ENCODE data around the gene HEY2. TPM values are rescaled to one million over a fixed set of nuclear protein-coding genes. Genes with fewer than 3 reads are reported as not detected.

HEY2 gene
- total and polyA plus RNA-seq, 10 of the 15 experiments (the other 5 are each of a cell fraction or from before 2014, with no cell fraction given), result 0.01 to 0.32 (median 0.08) TPM; not detected in 4

- TF ChIP-seq CEBPZ (IDR thresholded peaks at IDR 0.05; ENCODE audit: low read depth, low read length) (no peak), ZNF24 (IDR thresholded peaks at IDR 0.05) (no peak)
Observed at GRCh38 chr6:125722886-125723285, 26.5 kb upstream of the HEY2 start (continued).

DNA sequence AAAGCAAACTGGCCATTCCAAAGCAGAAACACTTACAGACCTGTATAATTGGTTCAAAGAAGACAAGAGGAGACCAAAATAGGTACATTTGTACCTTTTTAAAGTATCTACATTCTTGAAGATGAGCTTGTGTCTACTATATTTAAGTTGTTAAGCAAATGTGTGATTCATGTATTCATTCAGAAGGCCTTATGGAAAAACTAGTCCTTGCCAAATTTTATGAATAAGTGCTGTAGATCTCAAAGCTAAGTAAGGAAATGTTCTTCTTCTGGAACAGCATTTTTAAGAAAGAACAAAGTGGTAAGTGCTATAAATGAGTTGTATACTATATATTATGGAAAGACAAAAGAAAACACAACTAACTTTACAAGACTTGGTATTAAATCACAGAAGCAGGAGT lies 22.2 kb upstream of the HEY2 start:
- no TSS peak for BruUV-seq (replicated peaks)
- no peak for ATAC-seq
- POLR2A ChIA-PET, result no interaction called here
- no peak overlapping the region for H3K27ac ChIP-seq (ENCODE audit: control insufficient read depth, insufficient read depth)
- no peaks in the 10 kb centered on the region for H3K4me1 ChIP-seq (ENCODE audit: control insufficient read depth, insufficient read depth, low read length)
- no peaks in the 10 kb centered on the region for H4K20me1 ChIP-seq (ENCODE audit: control insufficient read depth, insufficient read depth)
- intact Hi-C loops (cut with micrococcal nuclease; ENCODE audit: unreplicated experiment) (no loop called here), in situ Hi-C loops (cut with MboI) (no loop called here)
- peaks cover 2 to 8% of the 10 kb centered on the region in 2 experiments; a peak in 2 of 4 replicates for H3K27me3 ChIP-seq (replicated peaks in 1 of 2; ENCODE audit: control insufficient read depth in 2 of 2, insufficient read depth in 2 of 2, low read length in 1 of 2)
- RAD21 ChIA-PET (ENCODE audit: unreplicated experiment), result no interaction called here
- H3K36me3 ChIP-seq (ENCODE audit: control insufficient read depth in 2 of 2, insufficient read depth in 2 of 2, low read length in 1 of 2), result no peaks in the 10 kb centered on the region
- H3K79me2 ChIP-seq (ENCODE audit: control insufficient read depth, insufficient read depth, low read length), result no peaks in the 10 kb centered on the region
- CTCF ChIA-PET, result no interaction called here
- H3K4me2 ChIP-seq (ENCODE audit: control insufficient read depth, insufficient read depth), result no peak overlapping the region
- FAIRE-seq, result no peak
- H2AFZ ChIP-seq (ENCODE audit: control insufficient read depth, low read depth, low read length), result no peak overlapping the region
- H3K9me3 ChIP-seq (replicated peaks; ENCODE audit: control insufficient read depth, insufficient read depth, low read length), result no peaks in the 10 kb centered on the region
- DNase-seq (ENCODE audit: low read depth, low spot score), result no peak
- no peak overlapping the region for H3K9ac ChIP-seq (ENCODE audit: control insufficient read depth, insufficient read depth, low read length)
- no peak overlapping the region for H3K4me3 ChIP-seq
- SMC1A ChIA-PET (ENCODE audit: uncharacterized antibody, unreplicated experiment), result interaction anchor here (1.0 kb wide), 1 partner anchor 8 kb away, joined by 3 read pairs; no protein-coding TSS in a partner anchor
- TF ChIP-seq PAX8 (IDR thresholded peaks at IDR 0.05) (no peak), EP300 (IDR thresholded peaks at IDR 0.05; ENCODE audit: borderline replicate concordance in 1 of 2, control insufficient read depth in 1 of 2, low read depth in 2 of 2, low read length in 2 of 2) (no peak), SPI1 (IDR thresholded peaks at IDR 0.05; ENCODE audit: borderline replicate concordance, insufficient read depth, low read depth, low read length) (no peak), STAT1 (conservative IDR thresholded peaks at IDR 0.05) (no peak), TCF7 (IDR thresholded peaks at IDR 0.05; ENCODE audit: borderline replicate concordance) (no peak), NR2C2 (IDR thresholded peaks at IDR 0.05; ENCODE audit: borderline replicate concordance, control insufficient read depth, insufficient read length, low read depth) (no peak), HCFC1 (IDR thresholded peaks at IDR 0.05; ENCODE audit: low read length) (no peak), WRNIP1 (IDR thresholded peaks at IDR 0.05; ENCODE audit: borderline replicate concordance, low read depth, low read length) (no peak), ZNF274 (IDR thresholded peaks at IDR 0.05; ENCODE audit: insufficient read depth, insufficient read length) (no peak)
- TF ChIP-seq, protein P1, sequence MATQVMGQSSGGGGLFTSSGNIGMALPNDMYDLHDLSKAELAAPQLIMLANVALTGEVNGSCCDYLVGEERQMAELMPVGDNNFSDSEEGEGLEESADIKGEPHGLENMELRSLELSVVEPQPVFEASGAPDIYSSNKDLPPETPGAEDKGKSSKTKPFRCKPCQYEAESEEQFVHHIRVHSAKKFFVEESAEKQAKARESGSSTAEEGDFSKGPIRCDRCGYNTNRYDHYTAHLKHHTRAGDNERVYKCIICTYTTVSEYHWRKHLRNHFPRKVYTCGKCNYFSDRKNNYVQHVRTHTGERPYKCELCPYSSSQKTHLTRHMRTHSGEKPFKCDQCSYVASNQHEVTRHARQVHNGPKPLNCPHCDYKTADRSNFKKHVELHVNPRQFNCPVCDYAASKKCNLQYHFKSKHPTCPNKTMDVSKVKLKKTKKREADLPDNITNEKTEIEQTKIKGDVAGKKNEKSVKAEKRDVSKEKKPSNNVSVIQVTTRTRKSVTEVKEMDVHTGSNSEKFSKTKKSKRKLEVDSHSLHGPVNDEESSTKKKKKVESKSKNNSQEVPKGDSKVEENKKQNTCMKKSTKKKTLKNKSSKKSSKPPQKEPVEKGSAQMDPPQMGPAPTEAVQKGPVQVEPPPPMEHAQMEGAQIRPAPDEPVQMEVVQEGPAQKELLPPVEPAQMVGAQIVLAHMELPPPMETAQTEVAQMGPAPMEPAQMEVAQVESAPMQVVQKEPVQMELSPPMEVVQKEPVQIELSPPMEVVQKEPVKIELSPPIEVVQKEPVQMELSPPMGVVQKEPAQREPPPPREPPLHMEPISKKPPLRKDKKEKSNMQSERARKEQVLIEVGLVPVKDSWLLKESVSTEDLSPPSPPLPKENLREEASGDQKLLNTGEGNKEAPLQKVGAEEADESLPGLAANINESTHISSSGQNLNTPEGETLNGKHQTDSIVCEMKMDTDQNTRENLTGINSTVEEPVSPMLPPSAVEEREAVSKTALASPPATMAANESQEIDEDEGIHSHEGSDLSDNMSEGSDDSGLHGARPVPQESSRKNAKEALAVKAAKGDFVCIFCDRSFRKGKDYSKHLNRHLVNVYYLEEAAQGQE (IDR thresholded peaks at IDR 0.05; ENCODE audit: low read depth, low read length), result no peak
- TF ChIP-seq, protein P2, sequence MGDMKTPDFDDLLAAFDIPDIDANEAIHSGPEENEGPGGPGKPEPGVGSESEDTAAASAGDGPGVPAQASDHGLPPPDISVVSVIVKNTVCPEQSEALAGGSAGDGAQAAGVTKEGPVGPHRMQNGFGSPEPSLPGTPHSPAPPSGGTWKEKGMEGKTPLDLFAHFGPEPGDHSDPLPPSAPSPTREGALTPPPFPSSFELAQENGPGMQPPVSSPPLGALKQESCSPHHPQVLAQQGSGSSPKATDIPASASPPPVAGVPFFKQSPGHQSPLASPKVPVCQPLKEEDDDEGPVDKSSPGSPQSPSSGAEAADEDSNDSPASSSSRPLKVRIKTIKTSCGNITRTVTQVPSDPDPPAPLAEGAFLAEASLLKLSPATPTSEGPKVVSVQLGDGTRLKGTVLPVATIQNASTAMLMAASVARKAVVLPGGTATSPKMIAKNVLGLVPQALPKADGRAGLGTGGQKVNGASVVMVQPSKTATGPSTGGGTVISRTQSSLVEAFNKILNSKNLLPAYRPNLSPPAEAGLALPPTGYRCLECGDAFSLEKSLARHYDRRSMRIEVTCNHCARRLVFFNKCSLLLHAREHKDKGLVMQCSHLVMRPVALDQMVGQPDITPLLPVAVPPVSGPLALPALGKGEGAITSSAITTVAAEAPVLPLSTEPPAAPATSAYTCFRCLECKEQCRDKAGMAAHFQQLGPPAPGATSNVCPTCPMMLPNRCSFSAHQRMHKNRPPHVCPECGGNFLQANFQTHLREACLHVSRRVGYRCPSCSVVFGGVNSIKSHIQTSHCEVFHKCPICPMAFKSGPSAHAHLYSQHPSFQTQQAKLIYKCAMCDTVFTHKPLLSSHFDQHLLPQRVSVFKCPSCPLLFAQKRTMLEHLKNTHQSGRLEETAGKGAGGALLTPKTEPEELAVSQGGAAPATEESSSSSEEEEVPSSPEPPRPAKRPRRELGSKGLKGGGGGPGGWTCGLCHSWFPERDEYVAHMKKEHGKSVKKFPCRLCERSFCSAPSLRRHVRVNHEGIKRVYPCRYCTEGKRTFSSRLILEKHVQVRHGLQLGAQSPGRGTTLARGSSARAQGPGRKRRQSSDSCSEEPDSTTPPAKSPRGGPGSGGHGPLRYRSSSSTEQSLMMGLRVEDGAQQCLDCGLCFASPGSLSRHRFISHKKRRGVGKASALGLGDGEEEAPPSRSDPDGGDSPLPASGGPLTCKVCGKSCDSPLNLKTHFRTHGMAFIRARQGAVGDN (IDR thresholded peaks at IDR 0.05), result no peak
